ENCODE data around the gene KLF8.

The KLF8 gene

GRCh38 chrX:56309881-56310280, 77.7 kb downstream of the KLF8 start:
- DNase-seq (ENCODE audit: low spot score) = no peak

- DNase-seq (ENCODE audit: low spot score) = no peak
Measured at GRCh38 chrX:56310581-56310980, 78.4 kb downstream of the KLF8 start.

GRCh38 chrX:56313308-56313707, 81.2 kb downstream of the KLF8 start:
- DNase-seq (ENCODE audit: low spot score) = no peak

GRCh38 chrX:56314334-56314733, 82.2 kb downstream of the KLF8 start:
- DNase-seq (ENCODE audit: low spot score) = no peak

- no peak for DNase-seq (ENCODE audit: low spot score)
Measured at GRCh38 chrX:56318076-56318475, 85.9 kb downstream of the KLF8 start.

- DNase-seq (ENCODE audit: low spot score) = no peak
Measured at GRCh38 chrX:56319165-56319564, 87.0 kb downstream of the KLF8 start.
